Astrocyte of the hippocampus (primary cell): ENCODE data around the gene AMY1A.
"Not testable (repeated sequence)": the region's sequence is repeated elsewhere in the genome, so short reads cannot be mapped to it uniquely, and the experiment has no call there.

Source experiments
- DNase-seq: peaks from one replicate; pipeline ENCODE4 v3.0.0; 2011; ENCODE audit warnings: low read depth, low spot score

AMY1A gene

DNA sequence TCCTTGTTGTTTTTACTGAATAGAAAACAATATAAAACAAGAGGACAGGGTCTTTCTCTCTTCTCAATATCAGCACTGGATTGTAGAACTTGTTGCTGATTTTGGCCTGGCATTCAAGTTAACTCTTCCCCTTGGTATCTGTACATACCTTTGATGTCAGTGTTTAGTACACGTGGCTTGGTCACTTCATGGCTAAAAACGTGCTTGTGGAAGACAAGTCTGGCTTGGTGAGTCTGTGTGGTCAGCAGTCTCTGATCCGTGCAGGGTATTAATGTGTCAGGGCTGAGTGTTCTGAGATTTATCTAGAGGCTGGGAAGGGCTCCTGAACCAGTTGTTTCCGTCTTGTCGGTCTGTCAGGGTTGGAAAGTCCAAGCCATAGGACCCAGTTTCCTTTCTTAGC lies at the start of gene AMY1A:
Gene AMY1A (plus strand): TSS at position 301 of the 400 bp plus-strand sequence. CDS start 571 bp downstream, outside the sequence.
- not testable (repeated sequence) for DNase-seq

DNA sequence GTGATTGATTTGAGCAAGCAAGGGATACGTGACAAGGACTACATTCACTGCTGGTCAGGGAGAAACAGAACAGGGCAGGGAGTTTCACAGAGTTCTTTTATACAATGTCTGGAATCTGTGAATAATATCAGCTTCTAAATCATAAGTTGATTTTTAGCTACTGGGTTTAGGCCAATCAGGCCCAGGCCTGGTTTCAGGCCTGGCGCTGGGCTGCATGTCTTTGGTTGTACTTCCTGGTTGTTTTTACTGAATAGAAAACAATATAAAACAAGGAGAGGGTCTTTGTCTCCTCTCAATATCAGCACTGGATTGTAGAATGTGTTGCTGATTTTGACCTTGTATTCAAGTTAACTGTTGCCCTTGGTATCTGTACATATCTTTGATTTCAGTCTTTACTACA lies 39.2 kb upstream of the AMY1A start:
- no peak for DNase-seq

DNA sequence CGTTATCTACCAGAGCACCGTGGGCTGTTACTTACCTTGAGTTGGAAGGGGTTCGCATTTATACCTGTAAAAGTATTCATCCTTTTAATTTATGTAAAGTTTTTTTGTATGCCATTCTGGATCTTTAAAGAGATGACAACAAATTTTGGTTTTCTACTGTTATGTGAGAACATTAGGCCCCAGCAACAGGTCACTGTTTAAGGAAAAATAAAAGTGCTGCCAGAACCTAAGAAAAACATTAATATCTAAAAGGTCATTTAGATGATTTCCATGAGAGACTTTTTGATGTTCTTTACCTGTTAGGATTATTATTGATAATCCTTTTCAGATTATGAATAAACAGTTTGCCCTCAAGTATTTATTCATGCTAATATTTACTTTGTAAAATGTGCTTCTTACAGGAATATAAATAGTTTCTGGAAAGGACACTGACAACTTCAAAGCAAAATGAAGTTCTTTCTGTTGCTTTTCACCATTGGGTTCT lies 38.5 kb upstream of the AMY1A start, which contains the start of gene AMY2A:
Gene AMY2A (plus strand): TSS at position 434 of the 484 bp plus-strand sequence. CDS start 14 bp downstream, at position 448.
- not testable (repeated sequence) for DNase-seq

DNA sequence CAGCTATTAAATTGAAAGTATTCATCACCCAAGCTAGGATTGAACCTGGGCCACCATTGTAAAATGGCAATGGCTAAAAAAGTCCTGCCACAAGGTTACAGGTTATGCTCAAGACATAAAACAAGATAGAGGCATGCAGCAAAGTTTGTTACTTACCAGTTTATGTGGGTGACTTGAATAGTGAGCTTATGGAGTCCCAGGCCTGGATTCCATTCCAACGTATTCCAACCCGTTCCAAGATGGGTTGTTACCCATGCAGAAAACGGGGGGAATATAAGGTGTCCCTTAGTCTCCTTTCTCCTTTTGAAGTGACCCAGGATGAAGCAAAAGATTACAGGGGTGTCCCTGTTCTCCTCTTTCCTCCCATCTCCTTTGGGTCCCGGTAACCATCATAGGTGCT lies 28.1 kb upstream of the AMY1A start:
- not testable (repeated sequence) for DNase-seq

DNA sequence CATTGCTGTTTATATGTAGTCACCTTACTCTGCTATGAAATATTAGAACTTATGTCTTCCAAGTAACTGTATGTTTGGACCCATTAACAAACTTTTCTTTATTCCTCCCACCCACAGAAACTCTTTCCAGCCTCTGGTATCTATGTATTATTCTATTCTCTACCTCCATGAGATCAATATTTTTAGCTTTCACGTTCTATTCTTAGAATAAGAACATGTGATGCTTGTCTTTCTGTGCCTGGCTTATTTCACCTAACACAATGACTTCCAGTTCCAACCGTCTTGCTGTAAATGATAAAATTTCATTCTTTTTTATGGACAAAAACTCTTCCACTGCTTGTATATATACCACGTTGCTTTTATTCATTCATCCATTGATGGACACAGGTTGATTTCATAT lies 14.4 kb upstream of the AMY1A start:
- not testable (repeated sequence) for DNase-seq

DNA sequence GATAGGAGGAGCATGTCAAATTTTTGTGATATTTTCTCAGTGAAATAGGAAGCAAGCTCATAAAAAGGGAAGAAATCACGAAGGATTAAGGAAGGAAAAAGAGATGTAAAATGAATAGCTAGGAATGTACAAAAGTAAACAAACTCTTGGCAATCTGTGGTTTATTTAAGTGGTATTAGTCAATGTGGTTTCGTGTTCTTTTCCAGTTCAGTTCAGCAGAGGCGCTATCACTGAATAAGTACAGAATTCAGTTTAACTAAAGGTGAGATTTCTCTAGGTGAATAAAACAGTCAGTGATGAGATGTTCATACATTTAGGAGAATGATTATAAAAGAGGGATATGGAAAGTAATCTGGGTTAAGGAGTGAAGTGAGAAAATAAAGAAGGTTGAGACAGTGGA lies 11.7 kb upstream of the AMY1A start:
- DNase-seq = not testable (repeated sequence)

DNA sequence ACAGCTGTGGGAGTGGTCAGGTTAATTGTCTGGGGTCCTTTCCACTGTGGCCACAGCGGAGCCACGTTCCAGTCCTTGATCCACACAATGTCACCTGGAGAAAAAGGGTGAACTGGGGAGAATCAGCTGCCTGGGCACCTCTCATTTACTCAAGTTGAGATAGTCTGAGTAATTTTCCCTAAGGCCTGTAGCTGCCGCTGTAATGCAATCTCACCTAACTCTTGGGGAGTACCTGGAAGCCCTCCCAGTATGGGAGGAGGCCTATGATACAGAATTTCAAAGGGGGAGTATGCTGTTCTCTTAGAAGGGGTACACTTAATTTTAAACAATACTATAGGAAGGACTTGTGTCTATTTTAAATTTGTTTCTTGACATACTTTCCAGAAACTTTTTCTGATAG lies 5.3 kb upstream of the AMY1A start:
- not testable (repeated sequence) for DNase-seq

DNA sequence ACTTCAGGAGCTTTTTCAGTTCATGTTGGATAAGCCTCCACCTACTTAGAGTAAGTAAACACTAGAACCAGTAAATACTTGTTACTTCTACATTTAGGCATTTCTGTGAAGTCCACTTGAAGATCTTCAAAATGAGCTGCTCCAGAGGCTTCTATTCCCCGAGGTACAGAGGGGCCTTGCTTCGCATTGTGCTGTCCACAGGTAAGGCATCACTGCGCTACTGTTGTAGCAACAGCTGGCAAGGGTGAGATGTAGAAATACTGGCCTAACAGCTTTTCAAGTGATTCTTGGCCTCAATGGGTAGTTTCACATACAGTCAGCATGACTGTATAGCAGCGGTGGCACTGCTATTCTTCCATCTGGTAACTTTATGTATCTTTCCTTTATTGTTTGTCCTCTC lies 4.7 kb upstream of the AMY1A start:
- not testable (repeated sequence) for DNase-seq

DNA sequence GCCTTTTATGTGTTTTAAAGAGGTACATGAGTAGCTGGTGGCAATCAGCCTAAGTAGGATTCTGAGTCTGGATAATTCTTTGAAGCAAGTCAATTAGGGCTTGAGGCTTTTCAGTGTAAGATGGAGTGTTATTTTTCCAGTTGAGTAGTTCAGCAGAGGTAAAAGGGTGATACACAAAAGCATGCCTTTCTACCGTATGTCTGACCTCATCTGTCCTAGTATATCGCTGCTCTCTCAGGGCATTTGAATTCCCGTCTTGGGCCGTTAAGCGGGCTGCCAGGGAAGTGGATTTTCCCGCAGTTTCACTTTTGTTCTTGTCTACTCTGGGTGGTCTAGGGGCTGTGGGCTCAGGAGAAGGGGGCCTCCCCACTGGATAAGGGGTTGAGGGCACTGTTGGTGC lies 1.4 kb upstream of the AMY1A start:
- DNase-seq = not testable (repeated sequence)

DNA sequence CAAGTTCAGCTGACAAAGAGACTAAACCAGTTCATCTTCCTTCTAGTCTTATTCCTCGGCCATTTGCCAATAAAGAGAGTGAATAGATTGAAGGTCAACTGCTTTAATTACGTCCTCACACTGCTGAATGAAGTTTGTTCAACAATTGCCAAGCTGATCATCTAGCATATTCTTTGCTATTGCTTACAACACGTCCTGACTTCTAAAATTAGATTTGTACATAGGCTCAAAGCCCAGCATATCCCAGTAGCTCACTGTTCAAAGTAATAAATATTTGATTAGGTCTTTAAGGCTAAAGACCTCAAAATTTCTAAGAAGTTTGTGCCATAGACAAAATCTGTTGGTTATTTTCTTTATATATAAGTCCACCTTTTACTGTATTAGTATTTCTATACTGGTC lies 20.8 kb downstream of the AMY1A start:
- DNase-seq = not testable (repeated sequence)

DNA sequence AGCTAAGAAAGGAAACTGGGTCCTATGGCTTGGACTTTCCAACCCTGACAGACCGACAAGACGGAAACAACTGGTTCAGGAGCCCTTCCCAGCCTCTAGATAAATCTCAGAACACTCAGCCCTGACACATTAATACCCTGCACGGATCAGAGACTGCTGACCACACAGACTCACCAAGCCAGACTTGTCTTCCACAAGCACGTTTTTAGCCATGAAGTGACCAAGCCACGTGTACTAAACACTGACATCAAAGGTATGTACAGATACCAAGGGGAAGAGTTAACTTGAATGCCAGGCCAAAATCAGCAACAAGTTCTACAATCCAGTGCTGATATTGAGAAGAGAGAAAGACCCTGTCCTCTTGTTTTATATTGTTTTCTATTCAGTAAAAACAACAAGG lies 40.5 kb downstream of the AMY1A start, which contains the start of gene AMY1B:
Gene AMY1B (minus strand): TSS at position 101 of the 400 bp plus-strand sequence. CDS start 571 bp downstream, outside the sequence.
- DNase-seq = not testable (repeated sequence)

DNA sequence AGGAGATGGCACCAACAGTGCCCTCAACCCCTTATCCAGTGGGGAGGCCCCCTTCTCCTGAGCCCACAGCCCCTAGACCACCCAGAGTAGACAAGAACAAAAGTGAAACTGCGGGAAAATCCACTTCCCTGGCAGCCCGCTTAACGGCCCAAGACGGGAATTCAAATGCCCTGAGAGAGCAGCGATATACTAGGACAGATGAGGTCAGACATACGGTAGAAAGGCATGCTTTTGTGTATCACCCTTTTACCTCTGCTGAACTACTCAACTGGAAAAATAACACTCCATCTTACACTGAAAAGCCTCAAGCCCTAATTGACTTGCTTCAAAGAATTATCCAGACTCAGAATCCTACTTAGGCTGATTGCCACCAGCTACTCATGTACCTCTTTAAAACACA lies 41.9 kb downstream of the AMY1A start:
- DNase-seq = not testable (repeated sequence)

DNA sequence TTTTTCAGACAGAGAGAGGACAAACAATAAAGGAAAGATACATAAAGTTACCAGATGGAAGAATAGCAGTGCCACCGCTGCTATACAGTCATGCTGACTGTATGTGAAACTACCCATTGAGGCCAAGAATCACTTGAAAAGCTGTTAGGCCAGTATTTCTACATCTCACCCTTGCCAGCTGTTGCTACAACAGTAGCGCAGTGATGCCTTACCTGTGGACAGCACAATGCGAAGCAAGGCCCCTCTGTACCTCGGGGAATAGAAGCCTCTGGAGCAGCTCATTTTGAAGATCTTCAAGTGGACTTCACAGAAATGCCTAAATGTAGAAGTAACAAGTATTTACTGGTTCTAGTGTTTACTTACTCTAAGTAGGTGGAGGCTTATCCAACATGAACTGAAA lies 45.1 kb downstream of the AMY1A start:
- DNase-seq = not testable (repeated sequence)

DNA sequence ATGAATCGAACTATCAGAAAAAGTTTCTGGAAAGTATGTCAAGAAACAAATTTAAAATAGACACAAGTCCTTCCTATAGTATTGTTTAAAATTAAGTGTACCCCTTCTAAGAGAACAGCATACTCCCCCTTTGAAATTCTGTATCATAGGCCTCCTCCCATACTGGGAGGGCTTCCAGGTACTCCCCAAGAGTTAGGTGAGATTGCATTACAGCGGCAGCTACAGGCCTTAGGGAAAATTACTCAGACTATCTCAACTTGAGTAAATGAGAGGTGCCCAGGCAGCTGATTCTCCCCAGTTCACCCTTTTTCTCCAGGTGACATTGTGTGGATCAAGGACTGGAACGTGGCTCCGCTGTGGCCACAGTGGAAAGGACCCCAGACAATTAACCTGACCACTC lies 45.7 kb downstream of the AMY1A start:
- not testable (repeated sequence) for DNase-seq

DNA sequence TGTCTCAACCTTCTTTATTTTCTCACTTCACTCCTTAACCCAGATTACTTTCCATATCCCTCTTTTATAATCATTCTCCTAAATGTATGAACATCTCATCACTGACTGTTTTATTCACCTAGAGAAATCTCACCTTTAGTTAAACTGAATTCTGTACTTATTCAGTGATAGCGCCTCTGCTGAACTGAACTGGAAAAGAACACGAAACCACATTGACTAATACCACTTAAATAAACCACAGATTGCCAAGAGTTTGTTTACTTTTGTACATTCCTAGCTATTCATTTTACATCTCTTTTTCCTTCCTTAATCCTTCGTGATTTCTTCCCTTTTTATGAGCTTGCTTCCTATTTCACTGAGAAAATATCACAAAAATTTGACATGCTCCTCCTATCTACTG lies 52.1 kb downstream of the AMY1A start:
- DNase-seq = not testable (repeated sequence)

DNA sequence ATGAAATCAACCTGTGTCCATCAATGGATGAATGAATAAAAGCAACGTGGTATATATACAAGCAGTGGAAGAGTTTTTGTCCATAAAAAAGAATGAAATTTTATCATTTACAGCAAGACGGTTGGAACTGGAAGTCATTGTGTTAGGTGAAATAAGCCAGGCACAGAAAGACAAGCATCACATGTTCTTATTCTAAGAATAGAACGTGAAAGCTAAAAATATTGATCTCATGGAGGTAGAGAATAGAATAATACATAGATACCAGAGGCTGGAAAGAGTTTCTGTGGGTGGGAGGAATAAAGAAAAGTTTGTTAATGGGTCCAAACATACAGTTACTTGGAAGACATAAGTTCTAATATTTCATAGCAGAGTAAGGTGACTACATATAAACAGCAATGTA lies 54.8 kb downstream of the AMY1A start:
- DNase-seq = not testable (repeated sequence)
